ENCODE results near the gene PDE6B. TPM values are rescaled to one million over a fixed set of nuclear protein-coding genes. Genes with fewer than 3 reads are reported as not detected.
A peak's percentile ranks its signal among the peaks of the same experiment; 100 is the strongest.

PDE6B gene
- total and polyA plus RNA-seq, 2 of the 13 experiments (the other 11 are each of a cell fraction or from before 2014, with no cell fraction given), result 0.38 to 0.40 TPM

DNA sequence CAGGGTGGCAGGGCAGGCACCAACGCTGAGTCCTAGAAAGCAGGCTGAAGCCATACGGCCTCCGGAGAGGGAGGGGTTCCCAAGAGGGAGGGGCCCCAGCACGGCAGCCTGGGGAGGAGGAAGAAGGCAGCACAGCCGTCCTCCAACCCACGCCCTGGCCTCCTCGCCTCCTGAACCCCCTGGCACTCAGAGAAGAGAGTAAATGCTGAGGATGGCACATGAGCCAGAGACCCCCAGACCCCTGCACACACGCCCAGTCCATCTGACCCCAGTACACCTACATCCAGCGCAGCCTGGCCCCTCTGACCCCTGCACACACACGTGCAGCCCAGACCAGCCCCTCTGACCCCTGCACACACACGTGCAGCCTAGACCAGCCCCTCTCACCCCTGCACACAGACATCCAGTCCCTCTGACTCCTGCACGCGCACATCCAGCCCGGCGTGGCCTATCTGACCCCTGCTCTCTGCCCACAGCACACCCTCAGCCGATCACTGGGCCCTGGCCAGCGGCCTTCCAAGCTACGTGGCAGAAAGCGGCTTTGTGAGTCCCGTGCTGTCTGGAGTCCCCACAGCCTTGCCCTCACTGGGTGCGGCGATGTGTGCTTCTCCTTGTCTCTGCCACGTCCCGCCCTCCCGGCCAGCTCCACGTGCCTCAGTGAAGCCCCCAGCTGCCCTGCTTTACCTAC, 30.2 kb downstream of the PDE6B start:
- H3K4me2 ChIP-seq (ENCODE audit: low read depth, low read length), result peak overlapping the region; percentile 72
- peaks cover 68% of the 10 kb centered on the region for H3K4me1 ChIP-seq (ENCODE audit: insufficient read depth, low read length)
- ChIA-PET CTCF (ENCODE audit: low intra/inter-chr PET ratio, low total read pairs) (no interaction called here), POLR2A (no interaction called here)
- H3K27ac ChIP-seq (ENCODE audit: extremely low read length, insufficient read depth, low read length), result no peak overlapping the region
- no peaks in the 10 kb centered on the region for H3K79me2 ChIP-seq (ENCODE audit: insufficient read depth, low read length)
- H4K20me1 ChIP-seq (ENCODE audit: insufficient read depth, low read length), result no peaks in the 10 kb centered on the region
- H3K27me3 ChIP-seq (ENCODE audit: control insufficient read depth in 1 of 2, insufficient read depth in 2 of 2, low read length in 2 of 2), result peaks cover 12 to 44% of the 10 kb centered on the region in 2 experiments
- H3K36me3 ChIP-seq (replicated peaks in 1 of 2; ENCODE audit: control insufficient read depth in 1 of 2, insufficient read depth in 2 of 2, low read length in 2 of 2), result no peaks in the 10 kb centered on the region
- DNase-seq (ENCODE audit: low spot score), result no peak
- no TSS peak for BruUV-seq (replicated peaks)
- peak overlapping the region in 2 of 3 experiments; percentile 29 to 53; a peak in 2 of 6 replicates for H3K4me3 ChIP-seq (replicated peaks in 1 of 3; ENCODE audit: insufficient read depth in 1 of 3, low read depth in 2 of 3, low read length in 3 of 3)
- H3K9me3 ChIP-seq (ENCODE audit: low read length), result no peaks in the 10 kb centered on the region
- intact Hi-C loops (cut with micrococcal nuclease; ENCODE audit: unreplicated experiment) (no loop called here), in situ Hi-C loops (cut with HindIII; ENCODE audit: extremely low pct_ligation_motif_present, low pct_unique_long_range_greater_than_20kb) (no loop called here)
- FAIRE-seq, result no peak
- H2AFZ ChIP-seq (ENCODE audit: low read length), result no peak overlapping the region
- 17% methylated on average over 18 of the region's 26 CpGs for WGBS (ENCODE audit: low lambda C conversion rate)
- ATAC-seq, result peak; percentile 38
- 0 out of 2 replicates have a peak overlapping the region, but pooled peaks have one; percentile 3 for H3K9ac ChIP-seq (ENCODE audit: insufficient read depth, low read depth, low read length)
- TF ChIP-seq THAP9 (CRISPR knock-in tag; IDR thresholded peaks at IDR 0.05; ENCODE audit: borderline replicate concordance), result no peak
- TF ChIP-seq, protein P1, sequence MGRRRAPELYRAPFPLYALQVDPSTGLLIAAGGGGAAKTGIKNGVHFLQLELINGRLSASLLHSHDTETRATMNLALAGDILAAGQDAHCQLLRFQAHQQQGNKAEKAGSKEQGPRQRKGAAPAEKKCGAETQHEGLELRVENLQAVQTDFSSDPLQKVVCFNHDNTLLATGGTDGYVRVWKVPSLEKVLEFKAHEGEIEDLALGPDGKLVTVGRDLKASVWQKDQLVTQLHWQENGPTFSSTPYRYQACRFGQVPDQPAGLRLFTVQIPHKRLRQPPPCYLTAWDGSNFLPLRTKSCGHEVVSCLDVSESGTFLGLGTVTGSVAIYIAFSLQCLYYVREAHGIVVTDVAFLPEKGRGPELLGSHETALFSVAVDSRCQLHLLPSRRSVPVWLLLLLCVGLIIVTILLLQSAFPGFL (CRISPR knock-in tag; IDR thresholded peaks at IDR 0.05), result no peak
- 0 out of 2 replicates have a peak, but pooled peaks have one; percentile 14 for TF ChIP-seq POGZ (CRISPR knock-in tag; IDR thresholded peaks at IDR 0.05)
- TF ChIP-seq ZNF484 (CRISPR knock-in tag; IDR thresholded peaks at IDR 0.05; ENCODE audit: borderline replicate concordance, low read depth), result no peak
- TF ChIP-seq RARA (CRISPR knock-in tag; IDR thresholded peaks at IDR 0.05), result peak; percentile 54
- TF ChIP-seq ZNF572 (CRISPR knock-in tag; IDR thresholded peaks at IDR 0.05), result no peak
- TF ChIP-seq ZFX (CRISPR knock-in tag; IDR thresholded peaks at IDR 0.05; ENCODE audit: low read depth), result peak; percentile 76
- TF ChIP-seq IRF2 (CRISPR knock-in tag; IDR thresholded peaks at IDR 0.05), result no peak
- no peak for TF ChIP-seq HNRNPK (IDR thresholded peaks at IDR 0.05; ENCODE audit: low read depth, low read length, poor library complexity, severe bottlenecking)
- no peak for TF ChIP-seq EZH2 (conservative IDR thresholded peaks at IDR 0.05; ENCODE audit: low read depth, low read length)
- TF ChIP-seq NR2F1 (CRISPR knock-in tag; IDR thresholded peaks at IDR 0.05), result peak; percentile 22 to 49; a peak in 1 of 4 replicates
- TF ChIP-seq ZNF20 (CRISPR knock-in tag; IDR thresholded peaks at IDR 0.05), result no peak
- no peak for TF ChIP-seq RBFOX2 (IDR thresholded peaks at IDR 0.05; ENCODE audit: low read depth, low read length)
- 0 out of 2 replicates have a peak, but pooled peaks have one; percentile 44 for TF ChIP-seq ZNF451 (CRISPR knock-in tag; IDR thresholded peaks at IDR 0.05)
- peak; percentile 65 for TF ChIP-seq MNT (IDR thresholded peaks at IDR 0.05)
- TF ChIP-seq ZFAT (CRISPR knock-in tag; conservative IDR thresholded peaks at IDR 0.05), result no peak
- TF ChIP-seq, protein P2, sequence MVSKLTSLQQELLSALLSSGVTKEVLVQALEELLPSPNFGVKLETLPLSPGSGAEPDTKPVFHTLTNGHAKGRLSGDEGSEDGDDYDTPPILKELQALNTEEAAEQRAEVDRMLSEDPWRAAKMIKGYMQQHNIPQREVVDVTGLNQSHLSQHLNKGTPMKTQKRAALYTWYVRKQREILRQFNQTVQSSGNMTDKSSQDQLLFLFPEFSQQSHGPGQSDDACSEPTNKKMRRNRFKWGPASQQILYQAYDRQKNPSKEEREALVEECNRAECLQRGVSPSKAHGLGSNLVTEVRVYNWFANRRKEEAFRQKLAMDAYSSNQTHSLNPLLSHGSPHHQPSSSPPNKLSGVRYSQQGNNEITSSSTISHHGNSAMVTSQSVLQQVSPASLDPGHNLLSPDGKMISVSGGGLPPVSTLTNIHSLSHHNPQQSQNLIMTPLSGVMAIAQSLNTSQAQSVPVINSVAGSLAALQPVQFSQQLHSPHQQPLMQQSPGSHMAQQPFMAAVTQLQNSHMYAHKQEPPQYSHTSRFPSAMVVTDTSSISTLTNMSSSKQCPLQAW (CRISPR knock-in tag; IDR thresholded peaks at IDR 0.05), result no peak
